ENCODE results near the gene NFASC.

The NFASC gene

GRCh38 chr1:205018381-205018780, 147.7 kb downstream of the NFASC start:
- no peak overlapping the region for H3K9ac ChIP-seq
- H3K27me3 ChIP-seq: no peaks in the 10 kb centered on the region
- H4K20me1 ChIP-seq: no peaks in the 10 kb centered on the region

GRCh38 chr1:205020466-205020865, 149.8 kb downstream of the NFASC start:
- Histone ChIP-seq H3K36me3 (no peaks in the 10 kb centered on the region), H3K27ac (no peak overlapping the region), H3K27me3 (no peaks in the 10 kb centered on the region), H3K9me3 (no peaks in the 10 kb centered on the region), H3K9ac (no peak overlapping the region), H3K4me1 (no peaks in the 10 kb centered on the region), H3K4me2 (no peak overlapping the region), H3K4me3 (no peak overlapping the region), H4K20me1 (no peaks in the 10 kb centered on the region)
- TF ChIP-seq Cebpa-rat (IDR thresholded peaks at IDR 0.05): no peak

More at GRCh38 chr1:205018381-205018780, 147.7 kb downstream of the NFASC start:
- no peak overlapping the region for H3K4me2 ChIP-seq
- H3K4me1 ChIP-seq: peaks cover 15% of the 10 kb centered on the region
- H3K27ac ChIP-seq: no peak overlapping the region
- no peaks in the 10 kb centered on the region for H3K36me3 ChIP-seq
- H3K9me3 ChIP-seq: no peaks in the 10 kb centered on the region
- no peak overlapping the region for H3K4me3 ChIP-seq
- no peak for TF ChIP-seq Cebpa-rat (IDR thresholded peaks at IDR 0.05)

GRCh38 chr1:205024679-205025078, 154.0 kb downstream of the NFASC start:
- no peaks in the 10 kb centered on the region for H4K20me1 ChIP-seq
- H3K9ac ChIP-seq: no peak overlapping the region
- no peaks in the 10 kb centered on the region for H3K9me3 ChIP-seq
- H3K4me1 ChIP-seq: peaks cover 4% of the 10 kb centered on the region; the same call in 1 of the 2 replicates
- no peaks in the 10 kb centered on the region for H3K27me3 ChIP-seq
- H3K4me2 ChIP-seq: no peak overlapping the region
- H3K27ac ChIP-seq: no peak overlapping the region
- H3K36me3 ChIP-seq: no peaks in the 10 kb centered on the region
- no peak for TF ChIP-seq Cebpa-rat (IDR thresholded peaks at IDR 0.05)
- H3K4me3 ChIP-seq: no peak overlapping the region

GRCh38 chr1:205025239-205025638, 154.6 kb downstream of the NFASC start:
- Histone ChIP-seq H3K27me3 (0 out of 2 replicates have a peak, but pooled peaks cover 1% of the 10 kb centered on the region), H3K4me2 (no peak overlapping the region), H3K9ac (no peak overlapping the region), H3K27ac (no peak overlapping the region), H4K20me1 (no peaks in the 10 kb centered on the region), H3K4me1 (peaks cover 8% of the 10 kb centered on the region), H3K4me3 (no peak overlapping the region), H3K36me3 (no peaks in the 10 kb centered on the region), H3K9me3 (no peaks in the 10 kb centered on the region)
- no peak for TF ChIP-seq Cebpa-rat (IDR thresholded peaks at IDR 0.05)

GRCh38 chr1:205026181-205026580, 155.5 kb downstream of the NFASC start:
- no peak overlapping the region for H3K4me3 ChIP-seq
- H3K27me3 ChIP-seq: 0 out of 2 replicates have a peak, but pooled peaks cover 6% of the 10 kb centered on the region
- TF ChIP-seq Cebpa-rat (IDR thresholded peaks at IDR 0.05): no peak
- no peak overlapping the region for H3K27ac ChIP-seq
- H3K9ac ChIP-seq: no peak overlapping the region
- H3K36me3 ChIP-seq: no peaks in the 10 kb centered on the region
- H3K4me2 ChIP-seq: no peak overlapping the region
- H3K4me1 ChIP-seq: peaks cover 17% of the 10 kb centered on the region
- no peaks in the 10 kb centered on the region for H3K9me3 ChIP-seq
- no peaks in the 10 kb centered on the region for H4K20me1 ChIP-seq

GRCh38 chr1:205028390-205028789, 157.7 kb downstream of the NFASC start:
- Histone ChIP-seq H3K27me3 (0 out of 2 replicates have a peak, but pooled peaks cover 6% of the 10 kb centered on the region), H4K20me1 (no peaks in the 10 kb centered on the region), H3K9ac (no peak overlapping the region), H3K9me3 (no peaks in the 10 kb centered on the region), H3K4me2 (no peak overlapping the region), H3K36me3 (no peaks in the 10 kb centered on the region), H3K4me3 (no peak overlapping the region), H3K27ac (no peak overlapping the region), H3K4me1 (peaks cover 21% of the 10 kb centered on the region)
- no peak for TF ChIP-seq Cebpa-rat (IDR thresholded peaks at IDR 0.05)

GRCh38 chr1:205028924-205029323, 158.3 kb downstream of the NFASC start:
- Histone ChIP-seq H3K4me2 (no peak overlapping the region), H3K36me3 (no peaks in the 10 kb centered on the region), H3K9me3 (no peaks in the 10 kb centered on the region), H3K4me3 (no peak overlapping the region), H3K4me1 (peaks cover 21% of the 10 kb centered on the region), H3K9ac (no peak overlapping the region), H4K20me1 (no peaks in the 10 kb centered on the region), H3K27me3 (0 out of 2 replicates have a peak, but pooled peaks cover 6% of the 10 kb centered on the region), H3K27ac (no peak overlapping the region)
- no peak for TF ChIP-seq Cebpa-rat (IDR thresholded peaks at IDR 0.05)

- Histone ChIP-seq H3K27ac (no peak overlapping the region), H3K4me1 (peaks cover 21% of the 10 kb centered on the region), H3K4me3 (no peak overlapping the region), H3K4me2 (peak overlapping the region; percentile 74), H4K20me1 (no peaks in the 10 kb centered on the region), H3K36me3 (no peaks in the 10 kb centered on the region), H3K9ac (no peak overlapping the region), H3K9me3 (no peaks in the 10 kb centered on the region), H3K27me3 (0 out of 2 replicates have a peak, but pooled peaks cover 6% of the 10 kb centered on the region)
- TF ChIP-seq Cebpa-rat (IDR thresholded peaks at IDR 0.05): no peak
These were observed 159.6 kb downstream of the NFASC start for GRCh38 chr1:205030241-205030640.

GRCh38 chr1:205030896-205031295, 160.2 kb downstream of the NFASC start:
- H3K9ac ChIP-seq: peak overlapping the region; percentile 4; the same call in 1 of the 2 replicates
- peak overlapping the region; percentile 74 for H3K4me2 ChIP-seq
- no peak for TF ChIP-seq Cebpa-rat (IDR thresholded peaks at IDR 0.05)
- no peak overlapping the region for H3K27ac ChIP-seq
- no peak overlapping the region for H3K4me3 ChIP-seq
- H3K27me3 ChIP-seq: 0 out of 2 replicates have a peak, but pooled peaks cover 6% of the 10 kb centered on the region
- H4K20me1 ChIP-seq: no peaks in the 10 kb centered on the region
- H3K4me1 ChIP-seq: peaks cover 21% of the 10 kb centered on the region
- no peaks in the 10 kb centered on the region for H3K9me3 ChIP-seq
- no peaks in the 10 kb centered on the region for H3K36me3 ChIP-seq

- H4K20me1 ChIP-seq: no peaks in the 10 kb centered on the region
- H3K4me2 ChIP-seq: no peak overlapping the region
- no peak overlapping the region for H3K4me3 ChIP-seq
- H3K27ac ChIP-seq: no peak overlapping the region
- H3K4me1 ChIP-seq: peaks cover 21% of the 10 kb centered on the region
- H3K36me3 ChIP-seq: no peaks in the 10 kb centered on the region
- H3K9me3 ChIP-seq: no peaks in the 10 kb centered on the region
- no peak for TF ChIP-seq Cebpa-rat (IDR thresholded peaks at IDR 0.05)
- H3K9ac ChIP-seq: no peak overlapping the region
- H3K27me3 ChIP-seq: 0 out of 2 replicates have a peak, but pooled peaks cover 6% of the 10 kb centered on the region
These were observed 161.8 kb downstream of the NFASC start for GRCh38 chr1:205032508-205032907.

- Histone ChIP-seq H3K4me3 (no peak overlapping the region), H3K9me3 (no peaks in the 10 kb centered on the region), H3K27me3 (peaks cover 8% of the 10 kb centered on the region; the same call in 1 of the 2 replicates), H3K4me1 (peaks cover 33% of the 10 kb centered on the region), H3K27ac (no peak overlapping the region), H4K20me1 (no peaks in the 10 kb centered on the region), H3K4me2 (no peak overlapping the region), H3K36me3 (no peaks in the 10 kb centered on the region), H3K9ac (no peak overlapping the region)
- TF ChIP-seq Cebpa-rat (IDR thresholded peaks at IDR 0.05): no peak
These were observed 166.9 kb downstream of the NFASC start for GRCh38 chr1:205037539-205037938.

All from BLaER1 (cell line).